Liver (tissue), 9 donors: ENCODE measurements around the gene FXYD4. TPM values are rescaled to one million over a fixed set of nuclear protein-coding genes. Genes with fewer than 3 reads are reported as not detected.

ENCODE experiments used
- DNase-seq: peaks from one replicate; pipeline ENCODE4 v3.0.0-alpha.2; 2017; ENCODE audit warnings: low spot score
- H3K27ac ChIP-seq, 2 donors: one replicate each; pipeline ENCODE4 v1.7.0; 2013; ENCODE audit warnings: inconsistent platforms in 2 of 2, low read length in 2 of 2, control low read depth in 1 of 2, low read depth in 1 of 2, mild to moderate bottlenecking in 1 of 2
- H3K27me3 ChIP-seq, 4 donors: one replicate each; pipeline versions ENCODE4 v1.6.1 to v1.7.0; 2013; ENCODE audit warnings: low read length in 3 of 4, inconsistent platforms in 1 of 4, mild to moderate bottlenecking in 1 of 4, moderate library complexity in 1 of 4; ENCODE audit not compliant: control insufficient read depth in 4 of 4, insufficient read depth in 4 of 4
- H3K36me3 ChIP-seq, 4 donors: one replicate each; pipeline versions ENCODE4 v1.6.1 to v1.7.0; 2013; ENCODE audit warnings: low read length in 3 of 4, mild to moderate bottlenecking in 3 of 4, low read depth in 1 of 4, moderate library complexity in 1 of 4; ENCODE audit not compliant: control insufficient read depth in 4 of 4, insufficient read depth in 3 of 4
- H3K4me1 ChIP-seq, 4 donors: one replicate each; pipeline versions ENCODE4 v1.6.1 to v1.7.0; 2013; ENCODE audit warnings: low read length in 3 of 4, mild to moderate bottlenecking in 3 of 4, moderate library complexity in 1 of 4; ENCODE audit not compliant: control insufficient read depth in 4 of 4, insufficient read depth in 4 of 4
- H3K4me3 ChIP-seq, 3 donors: one replicate each; pipeline versions ENCODE4 v1.6.1 to v1.7.0; 2013; ENCODE audit warnings: low read length in 3 of 3, control low read depth in 1 of 3, low read depth in 1 of 3, mild to moderate bottlenecking in 1 of 3
- H3K9ac ChIP-seq, 2 donors: one replicate each; pipeline ENCODE4 v1.7.0; 2013; ENCODE audit warnings: low read length in 2 of 2, mild to moderate bottlenecking in 2 of 2, moderate library complexity in 2 of 2, control low read depth in 1 of 2, low read depth in 1 of 2
- H3K9me3 ChIP-seq, 4 donors: one replicate each; pipeline versions ENCODE4 v1.6.1 to v1.7.0; 2013; ENCODE audit warnings: low read length in 3 of 4; ENCODE audit not compliant: control insufficient read depth in 4 of 4
- CTCF ChIP-seq: fragments of 150-350 bp; IDR thresholded peaks from 2 replicates; pipeline ENCODE4 v1.5.1; 2017; ENCODE audit warnings: improper control_type of control experiment, low read depth, low read length; ENCODE audit not compliant: missing input control
- EGR1 ChIP-seq, 2 donors: IDR thresholded peaks; 2 replicates each; pipeline ENCODE4 v1.6.1; 2016 to 2018; ENCODE audit warnings: antibody characterized with exemption in 2 of 2, low read depth in 2 of 2
- HNF4A ChIP-seq, 2 donors: conservative IDR thresholded peaks; 2 replicates each; pipeline ENCODE4 v1.6.1; 2016; ENCODE audit warnings: antibody characterized with exemption in 2 of 2, mild to moderate bottlenecking in 2 of 2
- HNF4G ChIP-seq: IDR thresholded peaks from 2 replicates; pipeline ENCODE4 v1.6.1; 2016; ENCODE audit warnings: antibody characterized with exemption
- JUND ChIP-seq, 2 donors: IDR thresholded peaks; 2 replicates each; pipeline ENCODE4 v1.6.1; 2016; ENCODE audit warnings: antibody characterized with exemption in 2 of 2
- MAX ChIP-seq: IDR thresholded peaks from 2 replicates; pipeline ENCODE4 v1.6.1; 2016; ENCODE audit warnings: antibody characterized with exemption
- NR2F2 ChIP-seq: IDR thresholded peaks from 2 replicates; pipeline ENCODE4 v1.6.1; 2016; ENCODE audit warnings: antibody characterized with exemption
- RAD21 ChIP-seq, 2 donors: IDR thresholded peaks; 2 replicates each; pipeline ENCODE4 v1.6.1; 2016; ENCODE audit warnings: antibody characterized with exemption in 2 of 2, mild to moderate bottlenecking in 2 of 2
- TAF1 ChIP-seq: conservative IDR thresholded peaks from 2 replicates; pipeline ENCODE4 v1.6.1; 2016; ENCODE audit warnings: antibody characterized with exemption, mild to moderate bottlenecking
- WGBS: extraction: QIAGEN DNeasy Blood & Tissue Kit; methylation state at CpG from one replicate; pipeline ENCODE4 v1.1.7; 2013; 5-methylcytosine and 5-hydroxymethylcytosine counted together
- polyA plus RNA-seq, 2 donors: library from polyadenylated mRNA; stranded (reverse) in 1 of 2; unstranded in 1 of 2; fragments of 200-250 nt in 1 of 2; fragments of >200 nt in 1 of 2; fragmentation: Nextera tagmentation in 1 of 2; extraction: Ambion mirVana in 1 of 2; gene quantifications; one replicate each; pipeline versions ENCODE4 v1.2.1 to v1.2.3, GENCODE V29; 2013 to 2015
- total RNA-seq, 2 donors: library from RNA; depleted of rRNA; stranded (reverse); fragments of >200 nt; gene quantifications; one replicate each; pipeline ENCODE4 v1.2.3, GENCODE V29; 2014
- TF ChIP-seq, protein P1 (sequence below): IDR thresholded peaks from 2 replicates; pipeline ENCODE4 v1.6.1; 2016; ENCODE audit warnings: antibody characterized with exemption
- TF ChIP-seq, protein P2 (sequence below): IDR thresholded peaks from 2 replicates; pipeline ENCODE4 v1.6.1; 2016; ENCODE audit warnings: antibody characterized with exemption, mild to moderate bottlenecking
- donor health status: healthy.
- donor health status: healthy.
- donor health status: healthy.
- donor health status: healthy.
- donor health status: healthy.

Gene FXYD4
- total and polyA plus RNA-seq, 4 donors: not detected

DNA sequence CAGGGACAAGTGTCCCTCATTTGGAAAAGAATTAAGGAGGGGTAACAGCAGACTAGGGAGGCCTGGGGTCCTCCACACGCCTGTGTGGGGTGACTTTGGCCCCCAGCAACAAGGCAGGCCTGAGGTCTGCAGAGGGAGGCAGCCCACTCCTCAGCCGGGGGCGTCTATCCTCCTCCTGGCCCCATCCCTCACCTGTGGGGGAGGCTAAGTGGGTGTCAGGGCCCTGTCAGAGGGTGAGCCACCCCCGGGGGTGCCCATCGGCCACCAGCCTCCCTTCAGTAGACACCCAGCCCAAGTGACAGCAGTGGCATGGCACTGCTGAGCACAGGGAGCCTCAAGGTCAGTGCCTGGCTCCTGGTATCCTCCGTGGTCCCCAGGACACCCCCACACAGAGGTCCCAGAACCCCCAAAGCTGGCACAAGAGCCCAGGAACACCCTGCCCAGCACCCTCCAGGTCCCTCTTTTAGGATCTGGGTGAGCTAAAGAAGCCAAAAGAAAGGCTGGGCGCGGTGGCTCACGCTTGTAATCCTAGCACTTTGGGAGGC lies 693 bp upstream of the FXYD4 start:
- no peak for DNase-seq
- Histone ChIP-seq H3K4me3 (no peak overlapping the region), H3K36me3 (no peaks in the 10 kb centered on the region), H3K9me3 (no peaks in the 10 kb centered on the region), H3K27me3 (no peaks in the 10 kb centered on the region), H3K9ac (no peak overlapping the region), H3K4me1 (no peaks in the 10 kb centered on the region), H3K27ac (no peak overlapping the region)
- TF ChIP-seq HNF4G (no peak), RAD21 (IDR thresholded peaks at IDR 0.05) (no peak), NR2F2 (no peak), CTCF (no peak), HNF4A (conservative IDR thresholded peaks at IDR 0.05) (no peak), MAX (no peak)
- TF ChIP-seq, protein P1, sequence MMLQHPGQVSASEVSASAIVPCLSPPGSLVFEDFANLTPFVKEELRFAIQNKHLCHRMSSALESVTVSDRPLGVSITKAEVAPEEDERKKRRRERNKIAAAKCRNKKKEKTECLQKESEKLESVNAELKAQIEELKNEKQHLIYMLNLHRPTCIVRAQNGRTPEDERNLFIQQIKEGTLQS: no peak
- TF ChIP-seq, protein P2, sequence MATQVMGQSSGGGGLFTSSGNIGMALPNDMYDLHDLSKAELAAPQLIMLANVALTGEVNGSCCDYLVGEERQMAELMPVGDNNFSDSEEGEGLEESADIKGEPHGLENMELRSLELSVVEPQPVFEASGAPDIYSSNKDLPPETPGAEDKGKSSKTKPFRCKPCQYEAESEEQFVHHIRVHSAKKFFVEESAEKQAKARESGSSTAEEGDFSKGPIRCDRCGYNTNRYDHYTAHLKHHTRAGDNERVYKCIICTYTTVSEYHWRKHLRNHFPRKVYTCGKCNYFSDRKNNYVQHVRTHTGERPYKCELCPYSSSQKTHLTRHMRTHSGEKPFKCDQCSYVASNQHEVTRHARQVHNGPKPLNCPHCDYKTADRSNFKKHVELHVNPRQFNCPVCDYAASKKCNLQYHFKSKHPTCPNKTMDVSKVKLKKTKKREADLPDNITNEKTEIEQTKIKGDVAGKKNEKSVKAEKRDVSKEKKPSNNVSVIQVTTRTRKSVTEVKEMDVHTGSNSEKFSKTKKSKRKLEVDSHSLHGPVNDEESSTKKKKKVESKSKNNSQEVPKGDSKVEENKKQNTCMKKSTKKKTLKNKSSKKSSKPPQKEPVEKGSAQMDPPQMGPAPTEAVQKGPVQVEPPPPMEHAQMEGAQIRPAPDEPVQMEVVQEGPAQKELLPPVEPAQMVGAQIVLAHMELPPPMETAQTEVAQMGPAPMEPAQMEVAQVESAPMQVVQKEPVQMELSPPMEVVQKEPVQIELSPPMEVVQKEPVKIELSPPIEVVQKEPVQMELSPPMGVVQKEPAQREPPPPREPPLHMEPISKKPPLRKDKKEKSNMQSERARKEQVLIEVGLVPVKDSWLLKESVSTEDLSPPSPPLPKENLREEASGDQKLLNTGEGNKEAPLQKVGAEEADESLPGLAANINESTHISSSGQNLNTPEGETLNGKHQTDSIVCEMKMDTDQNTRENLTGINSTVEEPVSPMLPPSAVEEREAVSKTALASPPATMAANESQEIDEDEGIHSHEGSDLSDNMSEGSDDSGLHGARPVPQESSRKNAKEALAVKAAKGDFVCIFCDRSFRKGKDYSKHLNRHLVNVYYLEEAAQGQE: no peak
- WGBS: 91% methylated on average over 9 of the region's 9 CpGs

DNA sequence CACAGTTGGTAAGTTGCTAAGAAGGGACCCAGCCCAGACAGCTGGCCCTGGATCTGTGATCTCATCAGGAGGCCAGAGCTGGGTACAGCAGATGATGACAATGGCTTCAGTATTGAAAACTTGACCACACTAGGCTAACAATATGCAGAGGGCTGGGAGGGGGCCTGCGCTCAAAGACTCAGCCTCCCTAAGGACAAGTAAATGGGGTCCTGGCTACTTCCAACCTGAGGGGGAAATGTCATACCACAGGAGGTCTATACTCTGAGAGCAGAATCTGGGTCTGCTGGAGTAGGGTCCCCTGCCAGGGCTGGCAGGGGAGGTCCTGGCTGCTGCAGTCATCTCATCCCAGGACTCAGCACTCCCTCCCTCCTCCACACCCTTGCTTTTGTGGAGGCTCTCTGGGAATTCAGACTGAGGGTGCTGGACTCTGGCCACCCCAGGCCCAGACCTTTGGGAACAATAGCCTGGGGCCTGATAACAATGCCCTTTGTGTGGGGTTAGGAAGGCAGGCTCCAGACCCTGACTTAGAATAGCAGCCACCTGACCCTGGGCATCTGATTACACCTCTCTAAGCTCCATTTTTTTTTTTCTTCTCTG lies 1.4 kb downstream of the FXYD4 start:
- 96% methylated on average over 1 of the region's 1 CpG for WGBS
- Histone ChIP-seq H3K9me3 (no peaks in the 10 kb centered on the region), H3K27ac (no peak overlapping the region), H3K4me1 (no peaks in the 10 kb centered on the region), H3K36me3 (no peaks in the 10 kb centered on the region), H3K27me3 (no peaks in the 10 kb centered on the region), H3K4me3 (no peak overlapping the region), H3K9ac (no peak overlapping the region)
- TF ChIP-seq EGR1 (IDR thresholded peaks at IDR 0.05; ENCODE audit: low read depth in 2 of 2): no peak
- TF ChIP-seq CTCF: no peak
- no peak for TF ChIP-seq NR2F2
- TF ChIP-seq TAF1: no peak
- no peak for TF ChIP-seq HNF4A (conservative IDR thresholded peaks at IDR 0.05)
- no peak for TF ChIP-seq JUND (IDR thresholded peaks at IDR 0.05)
- DNase-seq: no peak
